Stimulated activated CD4-positive, alpha-beta T cell treated with anti-CD3 and anti-CD28 coated beads, TNF-alpha, amount 100 ng/mL, for 1 hour (primary cell): ENCODE data around the gene WDR83.
"Not testable (repeated sequence)": the region's sequence is repeated elsewhere in the genome, so short reads cannot be mapped to it uniquely, and the experiment has no call there.

Experiments
- DNase-seq, 3 donors: peaks; one replicate each; pipeline ENCODE4 v3.0.0-alpha.2; 2020; ENCODE audit warnings: low read depth in 3 of 3, low spot score in 1 of 3

Gene WDR83

GRCh38 chr19:12711187-12711586, 44.6 kb downstream of the WDR83 start:
- no peak for DNase-seq

- not testable (repeated sequence) for DNase-seq
Measured at GRCh38 chr19:12712077-12712476, 45.5 kb downstream of the WDR83 start.

- not testable (repeated sequence) for DNase-seq
Measured at GRCh38 chr19:12713304-12713703, 46.7 kb downstream of the WDR83 start.

GRCh38 chr19:12715102-12715501, 48.5 kb downstream of the WDR83 start:
- no peak for DNase-seq

GRCh38 chr19:12715929-12716328, 49.3 kb downstream of the WDR83 start:
- no peak for DNase-seq

- DNase-seq: no peak
Measured at GRCh38 chr19:12720296-12720695, 53.7 kb downstream of the WDR83 start.

GRCh38 chr19:12720851-12721655, 54.4 kb downstream of the WDR83 start:
- no peak for DNase-seq

GRCh38 chr19:12721656-12722565, 55.3 kb downstream of the WDR83 start:
- peak in 1 of 3 donors; percentile 25 for DNase-seq

- DNase-seq: peak; percentile 75 to 89 (median 83)
Measured at GRCh38 chr19:12722566-12723380, 56.2 kb downstream of the WDR83 start.

GRCh38 chr19:12723381-12723640, 56.7 kb downstream of the WDR83 start:
- DNase-seq: no peak

- DNase-seq: peak in 2 of 3 donors; percentile 26 to 56
Measured at GRCh38 chr19:12723641-12724426, 57.2 kb downstream of the WDR83 start, which contains the start of gene TNPO2. TSS of gene TNPO2 (minus strand) at chr19:12723932. CDS start at chr19:12720977, 2,955 bp downstream.
